Endothelial cell of umbilical vein (primary cell): Measurements from ENCODE around the gene SPART. TPM values are rescaled to one million over a fixed set of nuclear protein-coding genes. Genes with fewer than 3 reads are reported as not detected.
A peak's percentile ranks its signal among the peaks of the same experiment; 100 is the strongest.

Experiments used
- BruUV-seq: library from RNA; stranded (reverse); fragments of 400-500 nt; replicated peaks from 2 replicates; lab custom pipeline; 2021; lab: Mats Ljungman, UMichigan
- CTCF ChIA-PET: fragments of 300-600, 350-600 bp; sonication (Branson Sonifier 250); formaldehyde crosslinking; loops from one replicate; lab custom pipeline; 2021; ENCODE audit warnings: antibody characterized with exemption, inconsistent platforms; lab: Charles Lee
- POLR2A ChIA-PET: fragments of 300-600, 350-600 bp; sonication (Branson Sonifier 250); formaldehyde crosslinking; loops from one replicate; lab custom pipeline; 2021; ENCODE audit warnings: antibody characterized with exemption, inconsistent platforms; lab: Charles Lee
- DNase-seq: peaks from one replicate; pipeline ENCODE4 v3.0.0-alpha.2; 2011; ENCODE audit warnings: low read depth, low spot score
- FAIRE-seq: peaks from 2 replicates; lab custom pipeline; 2011; peaks lifted over from hg19 to GRCh38; lab: Jason Lieb, UNC
- H2AFZ ChIP-seq: 2 replicates; pipeline ENCODE4 v1.6.0; 2012; ENCODE audit warnings: low read depth, low read length, control low read depth, inconsistent platforms
- H3K27ac ChIP-seq: 2 replicates; pipeline ENCODE4 v1.5.1; 2011; ENCODE audit warnings: low read depth, mild to moderate bottlenecking, control low read depth, low read length, moderate library complexity; ENCODE audit not compliant: insufficient read depth
- H3K27me3 ChIP-seq, 2 experiments: 2 replicates each; pipeline versions ENCODE4 v1.6.0 to v1.6.1; 2011; ENCODE audit warnings: low read length in 2 of 2, mixed read lengths in 1 of 2; ENCODE audit not compliant: control insufficient read depth in 2 of 2, insufficient read depth in 2 of 2
- H3K36me3 ChIP-seq, 2 experiments: 2 replicates in 1 of 2; 3 replicates in 1 of 2; pipeline ENCODE4 v1.5.1; 2011; ENCODE audit warnings: low read length in 2 of 2, mild to moderate bottlenecking in 1 of 2, moderate library complexity in 1 of 2; ENCODE audit not compliant: control insufficient read depth in 2 of 2, insufficient read depth in 2 of 2; ENCODE audit errors: extremely low read depth in 1 of 2
- H3K4me1 ChIP-seq: 3 replicates; pipeline ENCODE4 v1.5.1; 2011; ENCODE audit warnings: mild to moderate bottlenecking, low read length; ENCODE audit not compliant: control insufficient read depth, insufficient read depth; ENCODE audit errors: extremely low read depth
- H3K4me2 ChIP-seq: 2 replicates; pipeline ENCODE4 v1.6.1; 2011; ENCODE audit warnings: low read length, control low read depth, mixed read lengths; ENCODE audit not compliant: insufficient read depth
- H3K4me3 ChIP-seq, 3 experiments: fragments of 200-600 bp in 1 of 3; sonication (generic), shearing (Covaris generic) in 1 of 3; replicated peaks in 1 of 3; 2 replicates each; pipeline ENCODE4 v1.5.1; 2011 to 2016; ENCODE audit warnings: control low read depth in 3 of 3, low read length in 3 of 3, mild to moderate bottlenecking in 2 of 3, inconsistent platforms in 1 of 3, low read depth in 1 of 3, moderate library complexity in 1 of 3; ENCODE audit not compliant: insufficient read depth in 1 of 3
- H3K79me2 ChIP-seq: 2 replicates; pipeline ENCODE4 v1.6.0; 2012; ENCODE audit warnings: low read length, inconsistent platforms; ENCODE audit not compliant: control insufficient read depth, insufficient read depth
- H3K9ac ChIP-seq: replicated peaks from 2 replicates; pipeline ENCODE3; 2011; ENCODE audit warnings: low read length, control low read depth; ENCODE audit not compliant: insufficient read depth; ENCODE audit errors: extremely low read depth
- H3K9me1 ChIP-seq: replicated peaks from 3 replicates; pipeline ENCODE4 v1.6.0; 2011; ENCODE audit warnings: mild to moderate bottlenecking, low read length; ENCODE audit not compliant: control insufficient read depth, insufficient read depth; ENCODE audit errors: extremely low read depth
- H3K9me3 ChIP-seq: replicated peaks from 2 replicates; pipeline ENCODE4 v1.5.1; 2012; ENCODE audit warnings: low read length, inconsistent platforms; ENCODE audit not compliant: control insufficient read depth, insufficient read depth
- H4K20me1 ChIP-seq: replicated peaks from 2 replicates; pipeline ENCODE3; 2011; ENCODE audit warnings: mild to moderate bottlenecking, low read length; ENCODE audit not compliant: control insufficient read depth, insufficient read depth; ENCODE audit errors: extremely low read depth
- CTCF ChIP-seq, 2 donors: IDR thresholded peaks; 1 replicate in 1 of 2; 2 replicates in 1 of 2; pipeline ENCODE4 v1.5.1; 2011; ENCODE audit warnings: low read length in 2 of 2, mild to moderate bottlenecking in 2 of 2, moderate library complexity in 2 of 2, control low read depth in 1 of 2, inconsistent platforms in 1 of 2, low read depth in 1 of 2; ENCODE audit not compliant: insufficient read depth in 1 of 2; ENCODE audit errors: extremely low read depth in 1 of 2
- EZH2 ChIP-seq: IDR thresholded peaks from 2 replicates; pipeline ENCODE4 v1.6.1; 2012; ENCODE audit warnings: borderline replicate concordance, low read depth, mild to moderate bottlenecking, moderate library complexity, low read length, inconsistent platforms; ENCODE audit not compliant: severe bottlenecking
- FOS ChIP-seq: IDR thresholded peaks from 2 replicates; pipeline ENCODE4 v1.6.1; 2011; ENCODE audit warnings: mild to moderate bottlenecking, low read length, moderate library complexity, borderline replicate concordance; ENCODE audit not compliant: insufficient read depth
- GATA2 ChIP-seq: IDR thresholded peaks from 2 replicates; pipeline ENCODE4 v1.7.0; 2011; ENCODE audit warnings: low read depth, mild to moderate bottlenecking, moderate library complexity, mixed read lengths, low read length; ENCODE audit not compliant: insufficient read length, insufficient read depth
- JUN ChIP-seq: IDR thresholded peaks from 2 replicates; pipeline ENCODE4 v1.6.1; 2011; ENCODE audit warnings: borderline replicate concordance, low read depth; ENCODE audit not compliant: insufficient read length, insufficient read depth
- MYC ChIP-seq: IDR thresholded peaks from one replicate; pipeline ENCODE4 v1.6.1; 2011; ENCODE audit warnings: mild to moderate bottlenecking, low read depth, low read length
- POLR2A ChIP-seq: IDR thresholded peaks from 2 replicates; pipeline ENCODE4 v1.6.1; 2012; ENCODE audit warnings: low read depth, mild to moderate bottlenecking, control low read depth, low read length
- POLR2AphosphoS5 ChIP-seq: IDR thresholded peaks from 2 replicates; pipeline ENCODE4 v1.6.1; 2012; ENCODE audit warnings: low read depth, mild to moderate bottlenecking, control low read depth, low read length, moderate library complexity; ENCODE audit not compliant: insufficient read depth
- dilution Hi-C: fragments of 300-500 bp; cut with MboI; formaldehyde crosslinking; loops from one replicate; pipeline ENCODE4 v1.15.0; 2019; ENCODE audit warnings: low sequenced_read_pairs; ENCODE audit not compliant: extremely low pct_ligation_motif_present
- intact Hi-C: fragments of 100-400 bp; cut with micrococcal nuclease; formaldehyde crosslinking; loops from one replicate; pipeline ENCODE4 v1.10.0; 2022
- polyA plus RNA-seq, 4 experiments: library from polyadenylated mRNA; depleted of rRNA in 3 of 4; stranded (reverse) in 3 of 4; unstranded in 1 of 4; fragments of >200 nt; gene quantifications; 2 replicates each; pipeline versions ENCODE4 v1.2.1 to v1.2.3, GENCODE V29; 2011 to 2012; ENCODE audit warnings: missing spikeins in 1 of 4
- total RNA-seq: library from RNA; stranded (reverse); gene quantifications from 2 replicates; pipeline ENCODE4 v1.2.3, GENCODE V29; 2021
- TF ChIP-seq, protein P1 (sequence below): IDR thresholded peaks from 2 replicates; pipeline ENCODE4 v1.6.1; 2011; ENCODE audit not compliant: insufficient read depth, insufficient read length

SPART gene
- total and polyA plus RNA-seq, 2 donors (not counting 3 experiments of a cell fraction or from before 2014, with no cell fraction given): 40.8 to 73.6 TPM

GRCh38 chr13:36344886-36345437, 1.2 kb downstream of the SPART start:
- FAIRE-seq: no peak
- Histone ChIP-seq H3K4me3 (peak overlapping the region; percentile 59 to 89 (median 85)), H3K36me3 (no peaks in the 10 kb centered on the region), H3K4me2 (peak overlapping the region; percentile 99), H3K4me1 (peaks cover 14% of the 10 kb centered on the region), H4K20me1 (peaks cover 3% of the 10 kb centered on the region), H2AFZ (peak overlapping the region; percentile 6), H3K27ac (peak overlapping the region; percentile 85), H3K79me2 (peaks cover 49% of the 10 kb centered on the region), H3K9ac (peak overlapping the region; percentile 96), H3K9me3 (no peaks in the 10 kb centered on the region), H3K9me1 (no peaks in the 10 kb centered on the region), H3K27me3 (no peaks in the 10 kb centered on the region)
- dilution Hi-C loops: no loop called here
- TSS peak; percentile 48 for BruUV-seq
- ChIA-PET POLR2A (no interaction called here), CTCF (interaction anchor here (0.5 to 3.7 kb wide), 5 partner anchors 9 to 391 kb away, joined by 3 to 55 read pairs (median 24); no protein-coding TSS in a partner anchor)
- TF ChIP-seq MYC (no peak), EZH2 (no peak), GATA2 (no peak), POLR2AphosphoS5 (no peak), CTCF (IDR thresholded peaks at IDR 0.05; ENCODE audit: extremely low read depth in 1 of 2, insufficient read depth in 1 of 2, low read depth in 1 of 2, low read length in 2 of 2) (no peak), JUN (no peak), FOS (no peak), POLR2A (no peak)
- TF ChIP-seq, protein P1, sequence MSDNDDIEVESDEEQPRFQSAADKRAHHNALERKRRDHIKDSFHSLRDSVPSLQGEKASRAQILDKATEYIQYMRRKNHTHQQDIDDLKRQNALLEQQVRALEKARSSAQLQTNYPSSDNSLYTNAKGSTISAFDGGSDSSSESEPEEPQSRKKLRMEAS: no peak
- intact Hi-C loops: loop anchor here (5.0 to 10.0 kb wide), 3 partner anchors 198 to 712 kb away; partner anchors contain the start of genes EXOSC8 and SUPT20H
- DNase-seq: no peak
